ENCODE data around the gene NDUFS8.

Gene NDUFS8

DNA sequence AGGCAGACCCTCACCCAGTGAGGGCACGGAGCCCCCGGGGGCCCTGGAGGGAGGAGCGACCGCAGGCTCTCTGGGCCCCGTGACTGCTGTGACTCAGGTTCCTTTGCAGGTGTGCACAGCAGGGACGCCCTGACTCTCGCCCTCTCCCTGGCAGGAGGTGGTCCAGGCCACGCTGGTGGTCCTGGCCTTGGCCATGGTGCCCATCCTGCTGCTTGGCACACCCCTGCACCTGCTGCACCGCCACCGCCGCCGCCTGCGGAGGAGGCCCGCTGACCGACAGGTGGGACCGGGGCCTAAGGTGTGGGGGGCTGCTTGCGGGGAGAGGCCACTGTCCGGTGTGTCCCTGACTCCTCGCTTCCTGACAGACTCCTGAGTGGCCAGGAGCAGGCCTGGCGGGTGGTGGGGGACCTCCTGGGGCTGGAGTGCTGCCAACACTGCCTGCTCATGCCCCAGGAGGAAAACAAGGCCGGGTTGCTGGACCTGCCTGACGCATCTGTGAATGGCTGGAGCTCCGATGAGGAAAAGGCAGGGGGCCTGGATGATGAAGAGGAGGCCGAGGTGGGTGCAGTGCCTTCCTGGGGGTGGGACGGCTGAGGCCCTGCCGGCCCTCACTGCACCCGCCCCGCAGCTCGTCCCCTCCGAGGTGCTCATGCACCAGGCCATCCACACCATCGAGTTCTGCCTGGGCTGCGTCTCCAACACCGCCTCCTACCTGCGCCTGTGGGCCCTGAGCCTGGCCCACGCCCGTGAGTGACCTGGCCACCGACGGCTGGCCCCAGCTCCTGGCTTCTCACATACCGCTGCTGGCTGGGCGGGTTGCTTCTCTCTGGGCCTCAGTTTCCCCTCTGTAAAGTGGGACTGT lies 19.3 kb downstream of the NDUFS8 start:
- in situ Hi-C loops (cut with HindIII; ENCODE audit: low sequenced_read_pairs) = no loop called here
- H3K4me3 ChIP-seq (ENCODE audit: low read depth, low read length) = no peak overlapping the region
- DNase-seq (ENCODE audit: low read depth, low spot score) = peak; percentile 59
- TF ChIP-seq CTCF (IDR thresholded peaks at IDR 0.05; ENCODE audit: low read depth, low read length) = no peak

GRCh38 chr11:68050371-68050841 lies 19.9 kb downstream of the NDUFS8 start:
- no peak for DNase-seq (ENCODE audit: low read depth, low spot score)
- no peak for TF ChIP-seq CTCF (IDR thresholded peaks at IDR 0.05; ENCODE audit: low read depth, low read length)
- no peak overlapping the region for H3K4me3 ChIP-seq (ENCODE audit: low read depth, low read length)
- in situ Hi-C loops (cut with HindIII; ENCODE audit: low sequenced_read_pairs) = no loop called here

- in situ Hi-C loops (cut with HindIII; ENCODE audit: low sequenced_read_pairs) = no loop called here
- no peak for DNase-seq (ENCODE audit: low read depth, low spot score)
- H3K4me3 ChIP-seq (ENCODE audit: low read depth, low read length) = no peak overlapping the region
- TF ChIP-seq CTCF (IDR thresholded peaks at IDR 0.05; ENCODE audit: low read depth, low read length) = no peak
Observed at GRCh38 chr11:68051191-68052136, 21.0 kb downstream of the NDUFS8 start.

- DNase-seq (ENCODE audit: low read depth, low spot score) = no peak
- in situ Hi-C loops (cut with HindIII; ENCODE audit: low sequenced_read_pairs) = no loop called here
- no peak for TF ChIP-seq CTCF (IDR thresholded peaks at IDR 0.05; ENCODE audit: low read depth, low read length)
- no peak overlapping the region for H3K4me3 ChIP-seq (ENCODE audit: low read depth, low read length)
Observed at GRCh38 chr11:68052137-68052873, 21.8 kb downstream of the NDUFS8 start.

GRCh38 chr11:68053117-68053516 lies 22.6 kb downstream of the NDUFS8 start:
- no peak for DNase-seq (ENCODE audit: low read depth, low spot score)
- in situ Hi-C loops (cut with HindIII; ENCODE audit: low sequenced_read_pairs) = no loop called here
- TF ChIP-seq CTCF (IDR thresholded peaks at IDR 0.05; ENCODE audit: low read depth, low read length) = no peak
- H3K4me3 ChIP-seq (ENCODE audit: low read depth, low read length) = no peak overlapping the region
